ENCODE results near the gene TREH. TPM values are rescaled to one million over a fixed set of nuclear protein-coding genes. Genes with fewer than 3 reads are reported as not detected.

The TREH gene
- polyA plus RNA-seq, 1 donor from 2014 or later = 0.12 TPM

DNA sequence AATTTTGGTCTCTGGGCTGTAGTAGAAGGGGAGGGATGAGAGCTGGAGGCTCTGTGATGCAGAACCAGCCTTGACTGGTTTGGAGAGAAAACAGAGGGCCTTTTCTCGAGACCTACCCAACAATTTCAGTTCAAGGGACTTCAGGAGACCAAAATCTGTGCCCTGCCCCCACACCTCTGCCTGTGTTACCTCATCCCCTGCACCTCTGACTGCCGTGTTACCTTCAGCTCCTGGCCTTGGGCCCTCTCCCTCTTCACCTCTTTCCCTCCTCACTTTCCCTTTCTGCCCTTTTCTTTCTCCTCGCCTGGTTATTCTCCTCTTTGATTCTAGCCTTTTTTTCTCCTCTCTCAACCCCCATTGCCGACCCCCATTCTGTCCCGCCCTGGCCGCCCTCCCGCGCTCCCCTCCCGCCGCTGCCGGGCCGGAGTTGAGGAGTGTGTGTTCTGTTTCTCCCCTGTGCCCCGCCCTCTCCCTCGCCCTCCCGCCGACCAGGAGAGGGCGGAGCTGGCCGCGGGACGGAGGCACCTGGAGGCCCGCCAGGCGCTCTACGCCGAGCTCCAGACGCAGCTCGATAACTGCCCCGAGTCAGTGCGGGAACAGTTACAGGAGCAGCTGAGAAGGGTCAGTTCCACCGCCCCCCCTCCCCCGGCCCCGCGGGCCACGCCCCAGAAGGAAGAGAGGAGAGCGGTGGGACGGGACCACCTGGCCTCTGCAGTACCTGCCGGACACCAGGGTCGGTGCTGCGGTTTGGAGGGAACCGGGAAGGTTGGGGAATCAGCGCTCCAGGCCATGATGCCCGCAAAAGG lies 44.8 kb downstream of the TREH start:
- peak overlapping the region; percentile 44 for H3K4me3 ChIP-seq (ENCODE audit: low read length)
- H3K4me2 ChIP-seq (ENCODE audit: low read length) = no peak overlapping the region
- no peaks in the 10 kb centered on the region for H3K9me2 ChIP-seq (ENCODE audit: insufficient read depth, low read length)
- H3K9me3 ChIP-seq (ENCODE audit: low read length) = no peaks in the 10 kb centered on the region
- H3K27me3 ChIP-seq (ENCODE audit: insufficient read depth, low read depth, low read length) = no peaks in the 10 kb centered on the region
- no peak overlapping the region for H2AFZ ChIP-seq (ENCODE audit: low read depth, low read length)
- no peaks in the 10 kb centered on the region for H3F3A ChIP-seq (ENCODE audit: insufficient read depth, low read length, poor library complexity, severe bottlenecking)
- peak overlapping the region; percentile 23 for H3K9ac ChIP-seq (ENCODE audit: low read length)
- no peaks in the 10 kb centered on the region for H4K20me1 ChIP-seq (ENCODE audit: insufficient read depth)
- TF ChIP-seq, protein P1, sequence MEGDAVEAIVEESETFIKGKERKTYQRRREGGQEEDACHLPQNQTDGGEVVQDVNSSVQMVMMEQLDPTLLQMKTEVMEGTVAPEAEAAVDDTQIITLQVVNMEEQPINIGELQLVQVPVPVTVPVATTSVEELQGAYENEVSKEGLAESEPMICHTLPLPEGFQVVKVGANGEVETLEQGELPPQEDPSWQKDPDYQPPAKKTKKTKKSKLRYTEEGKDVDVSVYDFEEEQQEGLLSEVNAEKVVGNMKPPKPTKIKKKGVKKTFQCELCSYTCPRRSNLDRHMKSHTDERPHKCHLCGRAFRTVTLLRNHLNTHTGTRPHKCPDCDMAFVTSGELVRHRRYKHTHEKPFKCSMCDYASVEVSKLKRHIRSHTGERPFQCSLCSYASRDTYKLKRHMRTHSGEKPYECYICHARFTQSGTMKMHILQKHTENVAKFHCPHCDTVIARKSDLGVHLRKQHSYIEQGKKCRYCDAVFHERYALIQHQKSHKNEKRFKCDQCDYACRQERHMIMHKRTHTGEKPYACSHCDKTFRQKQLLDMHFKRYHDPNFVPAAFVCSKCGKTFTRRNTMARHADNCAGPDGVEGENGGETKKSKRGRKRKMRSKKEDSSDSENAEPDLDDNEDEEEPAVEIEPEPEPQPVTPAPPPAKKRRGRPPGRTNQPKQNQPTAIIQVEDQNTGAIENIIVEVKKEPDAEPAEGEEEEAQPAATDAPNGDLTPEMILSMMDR (IDR thresholded peaks at IDR 0.05; ENCODE audit: poor library complexity, severe bottlenecking) = peak; percentile 21
- no peak for TF ChIP-seq EZH2 (IDR thresholded peaks at IDR 0.05; ENCODE audit: borderline replicate concordance, insufficient read depth, low read length, poor library complexity, severe bottlenecking)
- TF ChIP-seq EP300 (conservative IDR thresholded peaks at IDR 0.05; ENCODE audit: poor library complexity, severe bottlenecking) = no peak
- peak; percentile 62 for TF ChIP-seq TAF1 (IDR thresholded peaks at IDR 0.05; ENCODE audit: low read depth)
- no peak for TF ChIP-seq MXI1 (conservative IDR thresholded peaks at IDR 0.05; ENCODE audit: poor library complexity, severe bottlenecking)
- peak; percentile 25 for TF ChIP-seq RAD21 (conservative IDR thresholded peaks at IDR 0.05)
- no peaks in the 10 kb centered on the region for H3K79me2 ChIP-seq (replicated peaks; ENCODE audit: insufficient read depth, low read length)
- H3K27ac ChIP-seq (ENCODE audit: low read length) = no peak overlapping the region
- peaks cover 7% of the 10 kb centered on the region for H3K36me3 ChIP-seq (ENCODE audit: insufficient read depth, low read length)

DNA sequence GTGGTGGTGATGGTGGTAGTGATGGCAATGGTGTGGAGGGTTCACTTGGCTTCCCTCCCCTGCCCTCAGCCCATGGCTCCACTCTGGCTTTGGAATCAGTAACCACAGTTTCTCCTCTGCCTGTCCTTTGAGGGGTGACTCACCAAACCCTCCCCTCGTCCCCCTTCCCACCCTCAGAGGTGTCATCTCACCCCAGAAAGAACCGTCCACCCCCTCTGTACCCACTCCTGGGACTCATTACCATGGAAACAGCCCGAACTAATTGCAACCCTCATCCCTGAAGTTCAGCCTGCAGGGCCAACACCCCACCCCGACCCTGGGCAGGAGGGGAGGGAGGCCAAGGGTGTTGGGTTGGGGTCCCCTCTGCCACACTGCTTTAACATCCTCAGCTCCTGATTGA lies 45.5 kb downstream of the TREH start:
- Histone ChIP-seq H3F3A (ENCODE audit: insufficient read depth, low read length, poor library complexity, severe bottlenecking) (no peaks in the 10 kb centered on the region), H3K36me3 (ENCODE audit: insufficient read depth, low read length) (peaks cover 7% of the 10 kb centered on the region), H3K9me3 (ENCODE audit: low read length) (no peaks in the 10 kb centered on the region), H3K27ac (ENCODE audit: low read length) (no peak overlapping the region), H3K9ac (ENCODE audit: low read length) (peak overlapping the region; percentile 23), H3K4me3 (ENCODE audit: low read length) (peak overlapping the region; percentile 44), H2AFZ (ENCODE audit: low read depth, low read length) (no peak overlapping the region), H3K79me2 (replicated peaks; ENCODE audit: insufficient read depth, low read length) (no peaks in the 10 kb centered on the region), H3K27me3 (ENCODE audit: insufficient read depth, low read depth, low read length) (no peaks in the 10 kb centered on the region), H3K4me2 (ENCODE audit: low read length) (no peak overlapping the region), H4K20me1 (ENCODE audit: insufficient read depth) (no peaks in the 10 kb centered on the region), H3K9me2 (ENCODE audit: insufficient read depth, low read length) (no peaks in the 10 kb centered on the region)
- TF ChIP-seq MXI1 (conservative IDR thresholded peaks at IDR 0.05; ENCODE audit: poor library complexity, severe bottlenecking) (no peak), SMC3 (conservative IDR thresholded peaks at IDR 0.05; ENCODE audit: poor library complexity) (no peak), POLR2AphosphoS5 (IDR thresholded peaks at IDR 0.05) (no peak), EP300 (conservative IDR thresholded peaks at IDR 0.05; ENCODE audit: poor library complexity, severe bottlenecking) (no peak)
- TF ChIP-seq, protein P2, sequence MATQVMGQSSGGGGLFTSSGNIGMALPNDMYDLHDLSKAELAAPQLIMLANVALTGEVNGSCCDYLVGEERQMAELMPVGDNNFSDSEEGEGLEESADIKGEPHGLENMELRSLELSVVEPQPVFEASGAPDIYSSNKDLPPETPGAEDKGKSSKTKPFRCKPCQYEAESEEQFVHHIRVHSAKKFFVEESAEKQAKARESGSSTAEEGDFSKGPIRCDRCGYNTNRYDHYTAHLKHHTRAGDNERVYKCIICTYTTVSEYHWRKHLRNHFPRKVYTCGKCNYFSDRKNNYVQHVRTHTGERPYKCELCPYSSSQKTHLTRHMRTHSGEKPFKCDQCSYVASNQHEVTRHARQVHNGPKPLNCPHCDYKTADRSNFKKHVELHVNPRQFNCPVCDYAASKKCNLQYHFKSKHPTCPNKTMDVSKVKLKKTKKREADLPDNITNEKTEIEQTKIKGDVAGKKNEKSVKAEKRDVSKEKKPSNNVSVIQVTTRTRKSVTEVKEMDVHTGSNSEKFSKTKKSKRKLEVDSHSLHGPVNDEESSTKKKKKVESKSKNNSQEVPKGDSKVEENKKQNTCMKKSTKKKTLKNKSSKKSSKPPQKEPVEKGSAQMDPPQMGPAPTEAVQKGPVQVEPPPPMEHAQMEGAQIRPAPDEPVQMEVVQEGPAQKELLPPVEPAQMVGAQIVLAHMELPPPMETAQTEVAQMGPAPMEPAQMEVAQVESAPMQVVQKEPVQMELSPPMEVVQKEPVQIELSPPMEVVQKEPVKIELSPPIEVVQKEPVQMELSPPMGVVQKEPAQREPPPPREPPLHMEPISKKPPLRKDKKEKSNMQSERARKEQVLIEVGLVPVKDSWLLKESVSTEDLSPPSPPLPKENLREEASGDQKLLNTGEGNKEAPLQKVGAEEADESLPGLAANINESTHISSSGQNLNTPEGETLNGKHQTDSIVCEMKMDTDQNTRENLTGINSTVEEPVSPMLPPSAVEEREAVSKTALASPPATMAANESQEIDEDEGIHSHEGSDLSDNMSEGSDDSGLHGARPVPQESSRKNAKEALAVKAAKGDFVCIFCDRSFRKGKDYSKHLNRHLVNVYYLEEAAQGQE (IDR thresholded peaks at IDR 0.05; ENCODE audit: borderline replicate concordance) = no peak
